Inflammatory macrophage treated with lipopolysaccharide for 1 hour (primary cell): ENCODE measurements around the gene MCC.
A peak's percentile ranks its signal among the peaks of the same experiment; 100 is the strongest.
"Not testable (repeated sequence)": the region's sequence is repeated elsewhere in the genome, so short reads cannot be mapped to it uniquely, and the experiment has no call there.

ENCODE experiments used
- DNase-seq, 2 donors: peaks; one replicate each; pipeline ENCODE4 v3.0.0-alpha.2; 2020 to 2022

Gene MCC

DNA sequence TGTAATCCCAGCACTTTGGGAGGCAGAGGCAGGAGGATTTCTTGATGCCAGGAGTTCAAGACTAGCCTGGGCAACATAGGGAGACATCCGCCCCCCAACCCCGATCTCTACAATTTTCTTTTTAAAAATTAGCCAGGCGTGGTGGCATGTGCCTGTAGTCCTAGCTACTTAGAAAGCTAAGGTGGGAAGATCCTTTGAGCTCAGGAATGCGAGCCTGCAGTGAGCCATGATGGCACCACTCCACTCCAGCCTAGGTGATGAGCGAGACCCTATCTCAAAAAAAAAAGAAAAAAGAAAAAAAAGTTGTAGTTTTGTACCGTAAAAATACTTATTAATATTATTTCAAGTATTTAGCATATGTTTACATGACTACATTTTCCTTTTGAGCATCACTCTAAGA lies 82.7 kb downstream of the MCC start:
- DNase-seq: no peak

DNA sequence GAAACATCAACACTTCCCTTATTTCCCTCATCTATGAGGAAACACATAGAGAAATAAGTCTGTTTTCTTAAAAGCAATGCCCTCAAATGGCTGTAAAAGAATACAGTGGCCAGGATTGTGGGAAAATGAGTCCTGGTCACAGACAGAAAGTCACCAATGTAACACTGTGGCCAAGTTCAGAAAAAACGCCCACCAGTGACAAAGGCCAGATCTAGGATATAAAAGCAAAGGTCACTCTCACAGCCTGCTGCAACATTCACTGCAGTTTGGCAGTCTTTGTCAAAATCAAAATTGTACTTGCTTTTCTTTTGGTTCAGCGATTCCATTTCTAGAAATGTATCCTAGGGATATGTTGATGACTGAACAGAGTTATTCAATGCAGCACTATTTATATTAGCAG lies 84.0 kb downstream of the MCC start:
- no peak for DNase-seq

DNA sequence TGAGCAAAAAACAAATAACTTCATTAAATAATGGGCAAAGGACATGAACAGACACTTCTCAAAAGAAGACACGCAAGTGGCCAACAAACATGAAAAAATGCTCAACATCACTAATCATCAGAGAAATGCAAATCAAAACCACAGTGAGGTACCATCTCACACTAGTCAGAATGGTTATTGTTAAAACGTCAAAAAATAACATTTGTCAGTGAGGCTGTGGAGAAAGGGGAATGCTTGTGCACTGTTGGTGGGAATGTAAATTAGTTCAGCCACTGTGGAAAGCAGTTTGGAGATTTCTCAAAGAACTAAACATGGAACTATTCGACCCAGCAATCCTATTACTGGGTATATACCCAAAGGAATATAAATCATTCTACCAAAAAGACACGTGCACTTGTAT lies 90.3 kb downstream of the MCC start:
- DNase-seq: not testable (repeated sequence)

DNA sequence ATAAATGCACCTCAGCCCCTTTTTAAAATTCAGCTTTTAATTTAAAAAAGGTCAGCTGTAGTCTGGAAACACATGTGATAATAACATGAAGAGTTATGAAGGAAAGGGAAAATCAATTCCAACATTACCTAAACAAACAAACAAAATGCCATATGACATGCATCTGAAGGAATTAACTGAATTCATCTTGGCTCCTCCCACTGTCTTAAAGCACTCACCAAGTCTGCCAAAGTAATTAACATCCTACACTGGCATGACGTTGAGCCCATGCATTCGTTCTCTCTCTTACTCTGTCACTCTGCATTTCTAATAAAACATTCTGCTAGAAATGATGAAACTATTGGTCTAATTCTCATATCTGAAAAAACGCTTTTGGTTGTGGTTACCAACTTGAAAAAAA lies 91.2 kb downstream of the MCC start:
- DNase-seq: no peak

DNA sequence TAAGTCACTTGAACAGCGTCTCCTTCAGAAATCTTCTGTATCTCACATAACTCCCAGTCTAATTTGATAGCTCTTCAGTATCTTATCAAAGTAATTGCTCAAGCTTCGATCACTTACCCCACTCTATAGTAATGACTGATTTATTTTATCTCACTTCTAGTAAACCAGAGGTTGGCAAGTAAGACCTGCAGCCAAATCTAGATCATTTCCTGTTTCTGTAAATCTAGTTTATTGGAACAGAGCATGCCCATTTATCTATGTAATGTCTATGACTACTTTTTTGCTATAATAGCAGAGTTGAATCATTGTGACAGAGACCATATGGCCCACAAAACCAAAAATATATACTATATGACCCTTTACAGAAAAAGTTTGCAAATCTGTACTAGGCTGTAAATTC lies 93.6 kb downstream of the MCC start:
- DNase-seq: no peak

DNA sequence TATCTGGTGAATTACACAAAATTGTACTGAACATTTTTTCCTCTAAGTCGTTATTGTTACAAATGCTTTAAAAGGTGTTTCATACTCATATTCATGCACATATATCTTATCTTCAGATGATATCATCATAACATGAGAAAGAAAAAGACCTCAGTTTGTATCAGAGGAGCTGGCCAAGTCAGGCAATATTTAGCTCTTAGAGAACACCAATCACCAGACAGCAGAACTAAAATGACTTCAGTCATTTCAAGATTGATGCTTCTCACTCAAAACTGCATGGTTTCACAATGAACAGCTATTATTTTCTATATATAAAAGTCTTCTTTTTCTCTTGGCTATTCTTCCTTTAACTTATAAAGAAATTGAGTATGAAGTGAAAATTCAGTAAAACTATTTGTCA lies 98.0 kb downstream of the MCC start:
- DNase-seq: no peak

DNA sequence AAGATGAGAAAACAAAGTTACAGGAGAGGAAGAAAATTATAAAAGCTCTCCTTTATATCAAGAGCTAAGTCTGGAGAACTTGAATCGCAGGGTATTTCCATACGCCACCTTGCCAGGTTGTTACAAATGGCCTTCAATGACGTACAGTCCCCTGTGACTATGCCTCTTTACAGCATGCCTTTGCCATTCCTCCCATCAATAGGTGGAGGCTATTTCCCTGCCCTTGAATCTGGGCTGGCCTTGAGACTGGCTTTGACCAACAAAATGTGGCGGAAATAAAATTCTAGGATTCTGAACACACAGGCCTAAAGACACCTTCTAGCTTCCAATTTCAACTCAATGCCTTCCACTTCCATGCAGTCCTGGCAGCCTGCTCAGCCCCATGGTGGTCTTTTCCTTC lies 99.1 kb downstream of the MCC start:
- no peak for DNase-seq

DNA sequence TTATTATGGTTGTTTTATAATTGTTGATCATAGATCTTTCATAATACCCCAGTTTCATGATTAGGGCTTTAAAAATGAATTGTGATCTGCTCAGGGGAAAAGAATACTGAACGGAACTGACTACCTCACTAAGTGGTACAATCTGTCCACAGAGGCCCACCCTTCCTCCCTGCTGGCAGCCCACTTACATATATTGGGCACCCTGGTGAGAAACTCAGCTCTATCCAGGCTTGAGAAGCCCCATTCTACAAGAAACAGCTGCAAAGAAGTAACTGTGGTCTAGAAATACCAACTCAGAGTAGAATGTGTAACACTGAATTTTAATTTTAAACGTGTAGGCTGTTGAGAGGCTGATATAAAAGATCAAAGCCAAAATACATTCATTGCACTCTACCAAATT lies 100.4 kb downstream of the MCC start:
- DNase-seq: no peak

DNA sequence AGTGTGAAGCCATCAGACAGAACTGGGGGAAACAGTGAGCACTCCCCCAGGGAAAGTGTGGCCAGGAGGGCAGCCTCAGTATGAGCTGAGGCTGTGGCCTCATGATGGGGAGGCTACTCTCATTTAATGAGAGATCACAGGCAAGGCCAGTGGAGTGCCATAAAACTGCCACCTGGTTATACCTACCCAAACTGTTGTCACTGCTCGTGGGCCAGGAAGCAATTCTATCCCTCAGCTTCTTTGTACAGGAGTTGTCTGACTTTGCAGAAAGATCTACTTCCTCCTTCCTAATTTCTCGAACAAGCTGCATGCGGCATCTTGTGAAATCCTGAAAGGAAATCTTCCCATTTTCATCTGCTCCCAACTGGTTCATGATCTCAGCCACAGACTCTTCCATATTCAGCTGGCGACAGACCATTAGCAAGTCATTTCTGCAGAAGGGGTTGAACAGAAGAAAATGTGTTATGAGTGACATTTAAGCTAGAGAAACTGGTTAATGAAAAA lies 103.4 kb downstream of the MCC start:
- DNase-seq: peak in 1 of 2 donors; percentile 10

DNA sequence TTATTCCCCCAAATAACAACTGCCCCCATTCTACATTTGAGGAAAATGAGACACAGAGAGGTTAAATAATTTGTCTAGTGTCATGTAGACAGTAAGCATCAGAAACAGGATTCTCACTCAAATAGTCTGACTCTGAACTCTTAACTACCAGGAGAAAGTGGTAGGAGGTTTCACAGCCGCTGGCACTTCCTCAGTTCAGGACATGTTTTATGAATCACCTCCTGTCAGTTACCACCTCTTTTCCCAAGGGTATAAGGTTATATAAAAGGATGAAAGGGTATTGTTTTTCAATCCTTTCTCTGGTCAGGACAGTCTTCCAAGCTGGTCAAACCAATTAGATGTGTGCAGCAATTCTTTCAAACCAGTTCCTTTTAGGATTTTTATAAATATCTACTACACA lies 105.5 kb downstream of the MCC start:
- no peak for DNase-seq

DNA sequence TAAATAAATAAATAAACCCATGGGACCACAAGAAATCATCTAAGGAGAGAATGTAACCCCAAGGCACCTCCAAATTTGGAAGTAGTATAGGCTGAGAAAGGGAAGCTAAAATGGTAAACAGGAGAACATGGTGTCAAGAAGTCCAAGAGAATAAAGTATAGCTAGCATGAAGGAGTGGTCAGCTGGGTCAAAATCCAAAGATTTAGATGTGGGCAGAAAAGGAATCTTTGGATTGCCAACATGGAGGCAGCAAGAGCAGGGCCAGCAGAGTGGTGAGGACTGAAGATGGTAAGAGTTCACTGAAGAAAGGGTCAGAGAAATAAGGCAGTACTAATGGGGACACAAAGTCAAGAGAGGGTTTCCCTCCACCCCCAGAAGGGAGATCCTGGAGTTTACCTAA lies 106.5 kb downstream of the MCC start:
- no peak for DNase-seq

DNA sequence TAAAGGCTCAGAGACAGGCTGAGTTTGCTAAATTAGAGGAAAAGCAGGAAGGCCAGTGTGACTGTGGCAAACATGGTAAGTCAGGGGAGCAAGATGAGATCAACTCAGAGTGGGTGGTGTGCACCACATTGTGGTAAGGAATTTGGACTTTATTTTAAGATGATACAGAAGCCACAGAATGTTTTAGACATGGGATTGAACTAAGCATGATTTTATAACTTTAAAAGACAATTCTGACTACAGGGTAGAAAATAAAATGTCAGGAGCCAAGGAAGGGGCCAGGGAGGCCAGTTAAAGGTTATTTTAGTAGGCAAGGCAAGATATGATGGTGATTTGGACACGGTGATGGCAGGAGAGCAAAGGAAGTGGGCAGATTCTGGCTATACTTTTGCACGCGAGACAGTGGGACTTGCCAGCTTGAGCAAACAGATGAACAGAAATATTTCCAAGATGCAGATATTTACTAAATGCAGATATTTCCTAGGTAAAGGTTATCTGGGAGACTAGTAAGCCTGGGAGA lies 107.4 kb downstream of the MCC start:
- DNase-seq: peak; percentile 18

DNA sequence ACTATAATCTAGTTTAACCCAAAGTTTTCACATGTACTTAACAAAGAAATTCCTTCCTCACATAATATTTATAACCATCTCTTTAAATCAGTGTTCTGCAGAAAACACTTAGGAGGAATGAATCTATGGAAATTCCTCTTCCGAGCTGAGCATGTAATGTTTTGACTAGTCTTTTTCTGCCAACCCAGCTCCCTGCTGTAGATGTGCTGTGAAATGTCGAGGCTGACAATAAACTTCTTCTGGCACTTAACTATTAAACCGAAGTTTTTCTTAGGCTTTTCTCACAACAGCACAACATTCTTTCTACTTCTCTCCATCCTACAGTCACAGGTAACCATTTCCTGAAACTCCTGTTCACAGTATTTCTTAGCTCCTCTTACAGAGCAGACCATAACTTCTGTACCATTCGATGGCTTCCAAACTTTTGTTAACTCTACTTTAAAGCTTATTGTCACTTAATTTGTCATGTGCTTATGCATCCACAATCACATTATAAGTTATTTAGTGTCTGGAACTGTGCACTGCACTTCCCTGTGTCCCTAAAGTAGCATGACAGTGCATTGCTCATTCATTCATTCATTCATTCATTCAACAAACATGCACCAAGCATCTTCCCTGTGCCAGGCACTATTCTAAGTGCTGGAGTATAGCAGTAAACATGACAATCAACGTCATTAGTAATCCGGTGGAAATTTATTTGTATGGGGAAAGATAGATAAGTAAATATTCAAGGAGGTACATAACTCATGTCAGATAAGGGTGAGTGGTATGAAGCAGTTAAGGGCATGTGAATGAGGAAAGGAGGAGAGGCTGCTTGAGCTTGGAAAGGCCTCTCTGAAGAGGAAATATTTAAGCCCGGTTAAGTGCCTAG lies 108.1 kb downstream of the MCC start:
- DNase-seq: no peak

DNA sequence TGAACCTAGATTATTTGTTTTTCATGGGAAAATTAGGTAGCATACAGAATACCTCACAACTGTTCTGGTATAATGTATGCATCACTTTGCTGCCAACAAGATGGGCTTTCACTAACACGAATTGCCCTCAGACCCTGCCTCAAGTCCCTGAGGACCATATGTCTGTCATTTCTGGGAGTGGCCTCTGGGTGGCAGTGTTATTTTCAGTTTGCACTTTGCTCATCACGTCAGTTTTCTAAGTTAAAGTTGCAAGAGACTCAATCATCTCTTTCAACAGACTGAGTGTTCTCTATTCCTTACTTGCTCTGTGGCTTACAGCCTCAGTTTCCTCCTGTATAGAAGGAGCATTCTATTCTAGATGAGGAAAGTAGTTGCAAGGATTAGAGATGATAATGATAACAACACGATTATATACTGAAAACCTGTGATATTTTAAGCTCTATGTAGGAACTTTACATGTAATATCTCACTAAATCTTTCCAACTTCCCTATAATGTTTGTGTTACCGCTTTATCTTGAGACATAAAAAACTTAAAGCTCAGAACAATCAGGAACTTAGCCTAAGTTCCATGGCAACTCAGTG lies 109.2 kb downstream of the MCC start:
- DNase-seq: peak; percentile 43 to 80

DNA sequence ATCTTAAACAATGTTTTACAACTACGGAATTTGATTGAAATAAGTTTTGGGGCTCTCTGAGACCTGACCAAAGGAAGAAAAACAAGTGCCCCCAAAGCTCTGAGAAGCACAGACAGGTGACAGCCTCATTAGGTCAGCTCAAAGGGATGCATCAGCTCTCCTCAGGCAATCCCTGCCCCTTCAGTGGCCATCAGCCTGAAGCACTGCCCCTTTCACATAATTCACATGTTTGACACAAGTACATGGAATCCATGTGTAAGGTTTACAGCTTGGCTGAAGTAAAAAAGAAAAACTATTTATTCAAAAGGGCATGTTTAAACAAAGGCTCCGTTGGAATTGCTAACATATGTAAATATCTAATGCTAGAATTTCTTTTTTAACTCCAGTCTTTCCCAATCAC lies 109.7 kb downstream of the MCC start:
- DNase-seq: no peak

DNA sequence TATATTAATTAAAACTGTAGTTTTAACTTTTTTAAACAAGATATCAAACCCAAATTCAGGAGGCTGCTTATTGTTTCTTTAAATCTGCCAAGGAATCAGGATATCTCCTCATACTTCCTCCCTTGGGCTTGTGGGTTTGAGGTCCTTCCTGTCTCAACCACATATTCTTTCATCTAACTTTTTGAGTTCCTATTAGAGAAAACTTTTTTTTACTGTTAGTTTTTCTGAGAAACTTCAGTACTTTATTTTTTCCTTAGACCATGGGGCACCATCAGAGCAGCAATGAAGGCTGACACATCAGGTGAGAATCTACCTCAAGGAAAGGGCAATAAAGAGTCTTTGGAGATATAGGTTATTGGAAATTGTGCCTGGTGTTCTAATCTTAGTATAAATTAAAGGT lies 110.2 kb downstream of the MCC start:
- peak in 1 of 2 donors; percentile 14 for DNase-seq

DNA sequence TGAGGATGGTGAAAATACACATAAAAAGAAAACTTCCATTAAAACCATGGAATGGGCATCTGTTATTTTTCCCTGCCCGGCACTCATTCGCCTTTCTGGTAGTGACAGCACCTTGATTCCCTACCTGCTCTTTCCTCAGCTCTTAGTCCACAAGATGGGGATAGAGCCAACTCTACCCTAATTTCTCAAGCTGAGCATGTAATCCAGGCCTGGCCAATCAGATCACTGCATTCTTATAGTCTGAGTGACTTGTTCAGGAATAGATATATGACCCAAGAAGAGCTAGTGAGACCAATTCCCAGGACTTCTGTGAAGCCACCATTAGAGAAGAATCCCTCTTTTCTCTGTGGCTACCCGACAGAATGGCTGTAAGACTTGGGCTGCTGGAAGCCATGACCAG lies 111.6 kb downstream of the MCC start:
- no peak for DNase-seq

DNA sequence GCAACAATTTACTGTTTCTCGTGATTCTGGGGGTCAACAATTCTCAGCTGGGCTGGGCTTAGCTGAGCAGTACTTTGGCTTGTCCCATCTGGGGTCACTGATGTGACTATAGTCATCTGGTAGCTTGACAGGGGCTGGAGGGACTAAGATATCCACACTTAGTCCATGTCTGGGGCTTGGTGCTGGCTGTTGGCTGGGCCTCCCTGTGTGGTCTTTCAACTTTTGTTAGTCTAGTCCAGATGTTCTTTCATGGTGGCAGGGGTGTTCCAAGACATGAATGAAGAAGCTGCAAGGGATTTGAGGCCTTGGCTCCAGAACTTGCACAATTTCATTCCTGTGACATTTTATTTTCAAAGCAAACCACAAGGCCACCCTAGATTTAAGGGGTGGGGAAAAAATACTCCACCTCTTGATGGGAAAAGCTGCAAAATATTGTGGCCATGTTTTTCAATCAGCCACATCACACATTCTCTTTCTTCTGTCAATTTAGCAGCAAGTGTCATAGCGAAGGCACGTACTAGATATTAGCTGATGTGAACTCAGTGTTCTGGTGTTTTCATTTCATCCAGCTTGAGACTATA lies 112.7 kb downstream of the MCC start:
- no peak for DNase-seq

DNA sequence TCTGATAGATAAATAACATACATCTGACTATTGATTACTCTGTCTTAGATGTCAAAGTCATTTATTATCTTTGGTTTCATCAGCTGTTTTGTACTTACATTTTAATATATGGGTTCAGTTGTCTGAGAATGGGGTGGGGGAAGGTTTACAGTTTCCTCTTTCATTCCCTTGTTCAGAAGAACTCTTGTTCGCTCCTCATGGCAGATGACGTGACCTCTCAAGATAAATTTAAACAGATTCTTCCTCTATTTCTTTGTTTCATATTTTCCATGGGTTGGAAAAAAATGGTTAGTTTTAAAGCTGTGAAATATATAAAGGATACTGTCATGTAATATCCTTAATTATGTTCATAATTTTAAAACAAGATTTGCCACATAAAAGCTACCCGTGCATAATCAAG lies 114.8 kb downstream of the MCC start:
- DNase-seq: no peak

DNA sequence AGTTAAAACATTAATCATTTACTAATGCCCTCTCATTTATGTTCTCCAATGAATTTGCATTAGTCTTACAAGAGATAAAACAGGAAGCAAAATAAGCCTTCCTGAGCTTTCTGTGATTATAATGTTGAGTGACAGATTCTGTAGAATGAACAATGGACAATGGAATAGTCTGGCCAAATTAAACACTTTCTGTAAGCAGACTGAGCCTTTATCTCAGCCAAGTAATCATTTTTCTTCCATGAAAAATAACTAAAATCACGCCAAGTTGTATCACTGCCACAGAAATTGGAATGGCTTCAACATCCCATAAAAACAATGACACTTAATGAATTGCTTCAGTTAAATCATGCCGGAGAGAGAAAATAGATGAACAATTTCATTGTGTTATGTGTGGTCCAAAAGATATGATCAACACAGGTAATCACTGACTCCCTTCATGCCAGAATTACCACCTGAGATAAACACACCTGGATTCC lies 116.5 kb downstream of the MCC start:
- no peak for DNase-seq

DNA sequence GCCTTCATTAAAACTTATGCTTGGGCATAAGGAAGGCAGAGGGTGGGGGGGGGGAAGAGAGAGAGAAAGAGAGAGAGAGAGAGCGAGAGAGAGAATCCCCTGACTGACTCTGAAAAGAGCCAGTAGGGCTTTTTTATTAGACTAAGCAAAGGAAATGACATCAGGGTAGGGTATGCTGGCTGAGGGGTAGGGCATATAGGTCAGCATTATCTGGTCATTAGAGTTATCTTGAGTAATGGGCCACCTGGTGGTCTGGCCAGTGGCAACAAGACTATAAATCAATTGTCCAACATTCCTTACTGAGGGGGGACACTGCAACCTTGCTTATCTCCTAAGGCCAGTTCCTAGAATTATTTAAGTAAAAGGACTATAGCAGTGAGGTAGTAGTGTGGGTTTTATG lies 120.7 kb downstream of the MCC start:
- no peak for DNase-seq

DNA sequence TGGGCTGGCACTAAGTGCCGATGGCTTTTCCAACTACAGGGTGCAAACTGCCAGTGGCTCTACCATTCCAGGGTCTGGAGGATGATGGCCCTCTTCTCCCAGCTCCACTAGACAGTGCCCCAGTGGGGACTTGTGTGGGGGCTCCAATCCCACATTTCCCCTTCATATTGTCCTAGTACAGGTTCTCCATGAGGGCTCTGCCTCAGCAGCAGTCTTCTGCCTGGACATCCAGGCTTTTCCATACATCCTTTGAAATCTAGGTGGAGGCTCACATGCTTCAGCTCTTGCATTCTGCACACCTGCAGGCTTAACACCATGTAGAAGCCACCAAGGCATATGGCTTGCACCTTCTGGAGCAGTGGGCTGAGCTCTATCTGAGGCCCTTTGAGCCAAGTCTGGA lies 123.8 kb downstream of the MCC start:
- no peak for DNase-seq

DNA sequence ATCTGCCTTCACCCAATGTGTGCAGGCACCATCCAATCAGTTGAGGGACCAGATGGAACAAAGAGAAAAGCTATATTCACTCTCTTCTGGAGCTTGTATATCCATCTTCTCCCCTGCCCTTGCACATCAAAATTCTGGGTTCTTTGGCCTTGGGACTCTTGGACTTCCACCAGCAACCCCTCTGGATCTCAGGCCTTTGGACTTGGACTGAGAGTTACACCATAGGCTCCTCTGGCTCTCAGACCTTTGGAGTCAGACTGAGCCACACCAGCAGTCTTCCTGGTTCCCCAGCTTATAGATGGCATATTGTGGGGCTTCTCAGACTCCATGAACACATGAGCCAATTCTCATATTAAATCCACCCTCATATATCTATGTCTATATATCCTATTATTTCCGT lies 126.6 kb downstream of the MCC start:
- DNase-seq: no peak

DNA sequence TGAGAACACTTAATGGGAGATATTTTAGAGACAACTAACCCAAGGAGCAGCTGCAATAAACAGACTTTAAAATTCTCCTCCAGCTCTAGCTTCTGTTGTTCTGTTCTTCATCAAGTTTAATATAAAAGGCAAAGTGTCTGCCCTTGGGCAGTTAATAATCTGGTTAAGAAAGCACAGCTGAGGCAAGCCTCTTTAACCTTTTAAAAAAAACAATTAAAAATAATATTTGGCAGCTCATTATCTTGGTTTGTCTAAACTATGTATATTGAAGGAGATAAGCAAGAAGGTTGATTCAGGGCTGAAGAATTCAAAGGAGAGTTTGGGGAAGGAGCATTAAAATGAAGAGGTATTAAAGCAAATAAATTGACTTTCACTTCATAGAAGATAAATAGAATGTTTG lies 128.8 kb downstream of the MCC start:
- DNase-seq: no peak
